ENCODE data around the gene MMP14.
A peak's percentile ranks its signal among the peaks of the same experiment; 100 is the strongest.
"Not testable (repeated sequence)": the region's sequence is repeated elsewhere in the genome, so short reads cannot be mapped to it uniquely, and the experiment has no call there.

MMP14 gene

DNA sequence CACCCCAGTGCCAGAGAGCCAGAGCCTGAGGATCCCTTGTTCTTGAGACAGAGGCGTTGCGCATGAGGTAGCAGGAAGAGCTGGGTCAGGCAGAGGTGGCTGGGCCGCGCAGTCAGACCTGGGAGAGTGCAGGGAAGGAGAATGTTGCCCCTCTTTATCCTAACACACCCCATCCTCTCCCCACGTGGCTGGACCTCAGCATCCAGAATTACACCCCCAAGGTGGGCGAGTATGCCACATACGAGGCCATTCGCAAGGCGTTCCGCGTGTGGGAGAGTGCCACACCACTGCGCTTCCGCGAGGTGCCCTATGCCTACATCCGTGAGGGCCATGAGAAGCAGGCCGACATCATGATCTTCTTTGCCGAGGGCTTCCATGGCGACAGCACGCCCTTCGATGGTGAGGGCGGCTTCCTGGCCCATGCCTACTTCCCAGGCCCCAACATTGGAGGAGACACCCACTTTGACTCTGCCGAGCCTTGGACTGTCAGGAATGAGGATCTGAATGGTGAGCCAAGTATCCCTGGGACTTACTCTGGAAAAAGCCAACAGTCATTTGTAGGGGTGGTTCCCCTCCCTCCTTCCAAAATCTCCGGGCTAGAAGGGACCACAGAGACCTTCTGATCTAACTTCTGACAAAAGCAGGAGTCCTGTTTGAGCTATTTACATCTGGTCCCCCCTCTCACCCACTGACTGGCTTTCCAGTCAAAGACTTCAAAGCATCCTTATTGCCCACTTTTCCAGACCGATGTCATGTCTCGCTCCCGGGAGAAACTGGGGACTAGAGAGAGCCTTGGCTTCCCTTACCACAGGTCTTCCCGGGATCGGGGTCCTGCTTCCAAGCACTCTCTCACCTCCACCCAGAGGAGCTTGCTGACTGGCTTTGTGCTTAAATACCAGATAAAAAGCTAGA, 6.1 kb downstream of the MMP14 start:
- no peak for DNase-seq

DNA sequence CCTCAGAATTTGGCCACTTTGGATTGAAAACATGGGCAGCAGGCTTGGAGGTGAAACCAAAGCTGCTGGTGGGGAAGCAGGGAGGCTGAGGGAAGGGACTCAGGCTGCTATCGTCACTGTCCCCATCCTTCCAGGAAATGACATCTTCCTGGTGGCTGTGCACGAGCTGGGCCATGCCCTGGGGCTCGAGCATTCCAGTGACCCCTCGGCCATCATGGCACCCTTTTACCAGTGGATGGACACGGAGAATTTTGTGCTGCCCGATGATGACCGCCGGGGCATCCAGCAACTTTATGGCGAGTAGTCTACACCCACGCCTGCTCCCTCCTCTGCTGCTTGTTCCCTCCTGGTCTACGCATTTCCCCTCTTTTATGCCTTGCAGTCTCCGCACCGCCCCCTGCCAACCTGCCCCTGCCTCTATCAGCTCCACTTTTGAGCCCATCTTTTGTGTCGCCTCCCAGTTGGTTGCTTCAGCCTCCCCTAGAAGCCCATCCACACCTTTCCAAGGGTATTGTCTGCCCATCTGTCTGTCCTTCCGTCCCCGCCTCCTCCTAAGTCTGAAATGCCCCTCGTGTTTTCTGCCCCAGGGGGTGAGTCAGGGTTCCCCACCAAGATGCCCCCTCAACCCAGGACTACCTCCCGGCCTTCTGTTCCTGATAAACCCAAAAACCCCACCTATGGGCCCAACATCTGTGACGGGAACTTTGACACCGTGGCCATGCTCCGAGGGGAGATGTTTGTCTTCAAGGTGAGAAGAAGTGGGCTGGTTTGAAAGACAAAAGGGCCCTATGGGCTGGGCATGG, 6.9 kb downstream of the MMP14 start:
- DNase-seq, result no peak

DNA sequence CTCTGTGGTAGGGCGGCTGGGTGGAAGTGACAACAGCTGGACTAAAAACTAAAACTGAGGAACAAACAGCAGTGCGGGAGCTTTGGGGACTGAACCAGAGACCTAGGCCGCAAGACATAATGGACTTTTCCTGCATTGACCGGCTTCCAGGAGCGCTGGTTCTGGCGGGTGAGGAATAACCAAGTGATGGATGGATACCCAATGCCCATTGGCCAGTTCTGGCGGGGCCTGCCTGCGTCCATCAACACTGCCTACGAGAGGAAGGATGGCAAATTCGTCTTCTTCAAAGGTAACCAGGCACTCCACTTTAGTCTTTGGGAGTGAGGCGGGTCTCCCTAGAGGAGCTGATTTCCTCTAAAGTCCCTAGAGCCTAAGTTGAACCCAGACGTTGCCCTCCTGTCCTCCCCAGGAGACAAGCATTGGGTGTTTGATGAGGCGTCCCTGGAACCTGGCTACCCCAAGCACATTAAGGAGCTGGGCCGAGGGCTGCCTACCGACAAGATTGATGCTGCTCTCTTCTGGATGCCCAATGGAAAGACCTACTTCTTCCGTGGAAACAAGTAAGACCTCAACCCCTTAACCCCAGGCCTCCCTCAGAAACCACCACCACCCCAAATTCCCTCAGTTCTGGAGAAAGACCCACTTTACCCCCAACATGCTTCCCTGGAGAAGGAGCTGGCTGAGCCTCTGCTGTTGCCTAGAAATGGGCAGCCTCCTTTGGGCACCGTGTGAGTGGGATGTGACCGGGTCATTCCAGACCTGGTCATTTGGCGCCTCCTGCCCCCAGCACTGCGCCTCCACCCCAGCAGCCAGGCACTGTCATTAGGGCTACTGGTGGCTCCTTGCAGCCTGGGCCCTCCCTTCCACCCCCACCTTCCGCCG, 8.1 kb downstream of the MMP14 start:
- no peak for DNase-seq

DNA sequence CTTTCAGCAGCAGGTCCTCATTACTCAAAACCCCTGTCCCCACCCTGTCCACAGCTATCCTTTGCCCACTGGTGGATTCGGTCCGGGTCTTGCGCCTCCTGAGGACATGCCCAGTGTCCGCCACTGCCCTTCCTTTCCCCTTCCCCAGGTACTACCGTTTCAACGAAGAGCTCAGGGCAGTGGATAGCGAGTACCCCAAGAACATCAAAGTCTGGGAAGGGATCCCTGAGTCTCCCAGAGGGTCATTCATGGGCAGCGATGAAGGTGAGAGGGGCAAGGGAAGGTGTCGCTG, 8.7 kb downstream of the MMP14 start:
- no peak for DNase-seq

DNA sequence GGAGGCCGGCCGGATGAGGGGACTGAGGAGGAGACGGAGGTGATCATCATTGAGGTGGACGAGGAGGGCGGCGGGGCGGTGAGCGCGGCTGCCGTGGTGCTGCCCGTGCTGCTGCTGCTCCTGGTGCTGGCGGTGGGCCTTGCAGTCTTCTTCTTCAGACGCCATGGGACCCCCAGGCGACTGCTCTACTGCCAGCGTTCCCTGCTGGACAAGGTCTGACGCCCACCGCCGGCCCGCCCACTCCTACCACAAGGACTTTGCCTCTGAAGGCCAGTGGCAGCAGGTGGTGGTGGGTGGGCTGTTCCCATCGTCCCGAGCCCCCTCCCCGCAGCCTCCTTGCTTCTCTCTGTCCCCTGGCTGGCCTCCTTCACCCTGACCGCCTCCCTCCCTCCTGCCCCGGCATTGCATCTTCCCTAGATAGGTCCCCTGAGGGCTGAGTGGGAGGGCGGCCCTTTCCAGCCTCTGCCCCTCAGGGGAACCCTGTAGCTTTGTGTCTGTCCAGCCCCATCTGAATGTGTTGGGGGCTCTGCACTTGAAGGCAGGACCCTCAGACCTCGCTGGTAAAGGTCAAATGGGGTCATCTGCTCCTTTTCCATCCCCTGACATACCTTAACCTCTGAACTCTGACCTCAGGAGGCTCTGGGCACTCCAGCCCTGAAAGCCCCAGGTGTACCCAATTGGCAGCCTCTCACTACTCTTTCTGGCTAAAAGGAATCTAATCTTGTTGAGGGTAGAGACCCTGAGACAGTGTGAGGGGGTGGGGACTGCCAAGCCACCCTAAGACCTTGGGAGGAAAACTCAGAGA, 9.6 kb downstream of the MMP14 start:
- no peak for DNase-seq

DNA sequence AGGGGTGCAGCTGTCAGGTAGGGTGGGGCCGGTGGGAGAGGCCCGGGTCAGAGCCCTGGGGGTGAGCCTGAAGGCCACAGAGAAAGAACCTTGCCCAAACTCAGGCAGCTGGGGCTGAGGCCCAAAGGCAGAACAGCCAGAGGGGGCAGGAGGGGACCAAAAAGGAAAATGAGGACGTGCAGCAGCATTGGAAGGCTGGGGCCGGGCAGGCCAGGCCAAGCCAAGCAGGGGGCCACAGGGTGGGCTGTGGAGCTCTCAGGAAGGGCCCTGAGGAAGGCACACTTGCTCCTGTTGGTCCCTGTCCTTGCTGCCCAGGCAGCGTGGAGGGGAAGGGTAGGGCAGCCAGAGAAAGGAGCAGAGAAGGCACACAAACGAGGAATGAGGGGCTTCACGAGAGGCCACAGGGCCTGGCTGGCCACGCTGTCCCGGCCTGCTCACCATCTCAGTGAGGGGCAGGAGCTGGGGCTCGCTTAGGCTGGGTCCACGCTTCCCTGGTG, 10.5 kb downstream of the MMP14 start:
- DNase-seq, result no peak

DNA sequence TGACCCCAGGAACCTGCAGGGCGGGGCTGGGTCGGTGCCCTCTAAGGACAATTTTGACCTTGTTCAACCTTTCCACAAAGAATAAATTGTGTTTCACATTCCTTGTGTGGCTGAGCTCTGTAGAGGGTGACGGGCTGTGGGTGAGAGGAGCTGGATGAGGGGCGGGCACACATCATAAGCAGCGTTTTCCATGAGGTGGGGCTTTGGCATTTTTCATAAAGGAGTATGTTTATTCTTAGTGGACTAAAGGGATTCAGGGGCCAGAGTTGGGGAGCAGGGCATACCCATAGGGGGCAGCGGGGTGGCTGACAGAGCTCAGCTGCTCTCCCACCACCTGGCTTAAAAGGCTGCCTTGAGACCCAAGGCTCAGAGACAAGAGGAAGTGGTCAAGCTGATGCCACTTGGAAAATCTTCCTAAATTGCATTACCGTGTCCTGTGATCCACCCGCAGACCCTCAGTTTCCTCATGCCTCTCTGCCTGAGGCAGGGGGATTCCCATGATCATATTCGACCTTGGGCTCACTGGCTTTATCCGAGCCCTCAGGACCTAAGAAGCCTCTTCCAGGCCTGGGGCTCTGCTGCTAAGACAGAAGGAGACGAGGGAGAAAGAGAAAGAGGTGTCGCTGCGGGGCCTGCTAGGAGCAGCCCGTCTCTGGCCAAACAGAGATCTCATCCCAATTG, 11.4 kb downstream of the MMP14 start:
- no peak for DNase-seq

DNA sequence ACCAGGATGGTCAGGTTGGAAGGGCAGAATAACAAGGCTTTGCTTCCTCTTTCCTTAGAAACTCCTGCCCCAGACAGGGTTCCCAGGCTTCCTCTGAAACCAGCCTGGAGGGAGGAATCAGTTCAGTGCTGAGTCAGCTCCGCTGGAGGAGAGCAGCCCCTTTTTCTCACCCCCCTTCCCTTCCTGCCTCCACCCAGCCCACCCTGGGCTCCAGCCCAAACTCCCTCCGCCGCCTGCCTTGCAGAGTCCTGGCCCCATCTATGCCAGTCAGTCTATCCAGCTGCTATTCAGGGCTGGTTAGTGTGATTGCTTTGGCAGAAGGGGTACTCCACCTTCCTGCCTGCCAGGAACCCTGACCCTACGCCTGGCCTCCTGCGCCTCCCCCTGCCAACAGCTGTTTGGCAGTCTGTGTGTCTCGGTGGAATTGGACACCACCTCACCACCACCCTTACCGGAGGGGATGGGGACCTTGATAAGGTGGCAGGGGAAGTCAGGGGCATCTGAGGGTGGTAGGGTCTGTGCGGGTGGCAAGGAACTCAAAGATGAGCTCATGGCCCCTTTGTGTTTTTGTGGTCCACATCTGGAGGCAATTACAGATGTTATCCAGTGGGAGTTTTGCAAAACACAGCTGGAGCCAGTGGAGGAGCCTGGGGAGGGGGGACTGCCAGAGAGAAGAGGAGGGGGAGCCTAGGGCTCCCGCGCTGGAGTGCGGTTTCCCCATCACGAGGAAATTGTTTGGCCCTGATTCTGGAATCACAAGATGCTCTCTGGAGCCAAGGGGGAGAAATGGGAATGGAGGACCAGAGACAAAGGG, 12.2 kb downstream of the MMP14 start:
- no peak for DNase-seq

DNA sequence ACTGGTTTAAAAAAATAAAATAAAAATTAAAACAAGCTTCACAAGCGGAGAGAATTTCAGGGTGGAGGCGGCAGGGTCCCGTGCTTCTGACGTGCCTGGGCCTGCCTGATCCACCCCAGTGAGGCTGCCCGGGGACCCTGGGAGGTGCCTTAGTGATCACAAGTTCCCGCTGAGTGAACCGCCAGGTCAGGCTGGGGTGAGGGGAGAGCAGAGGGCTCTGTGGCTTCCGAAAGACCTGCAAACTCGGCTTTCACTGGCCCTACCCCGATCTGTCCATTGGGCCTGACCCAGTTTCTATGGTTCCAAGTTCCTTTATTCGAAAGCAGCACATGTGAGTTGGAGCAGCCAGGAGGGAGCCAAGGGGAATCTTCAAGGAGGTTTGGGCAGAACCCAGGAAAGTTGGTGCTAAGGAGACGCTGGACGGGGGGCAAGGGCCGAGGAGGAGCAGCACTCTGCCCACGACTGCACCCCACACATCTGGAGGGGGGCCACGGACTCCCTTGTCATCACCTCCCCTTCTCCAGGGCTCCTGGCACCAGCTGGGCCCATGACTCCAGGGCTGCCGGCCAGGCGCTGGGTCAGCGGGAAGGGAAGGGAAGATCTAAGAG, 12.9 kb downstream of the MMP14 start:
- DNase-seq, result no peak

DNA sequence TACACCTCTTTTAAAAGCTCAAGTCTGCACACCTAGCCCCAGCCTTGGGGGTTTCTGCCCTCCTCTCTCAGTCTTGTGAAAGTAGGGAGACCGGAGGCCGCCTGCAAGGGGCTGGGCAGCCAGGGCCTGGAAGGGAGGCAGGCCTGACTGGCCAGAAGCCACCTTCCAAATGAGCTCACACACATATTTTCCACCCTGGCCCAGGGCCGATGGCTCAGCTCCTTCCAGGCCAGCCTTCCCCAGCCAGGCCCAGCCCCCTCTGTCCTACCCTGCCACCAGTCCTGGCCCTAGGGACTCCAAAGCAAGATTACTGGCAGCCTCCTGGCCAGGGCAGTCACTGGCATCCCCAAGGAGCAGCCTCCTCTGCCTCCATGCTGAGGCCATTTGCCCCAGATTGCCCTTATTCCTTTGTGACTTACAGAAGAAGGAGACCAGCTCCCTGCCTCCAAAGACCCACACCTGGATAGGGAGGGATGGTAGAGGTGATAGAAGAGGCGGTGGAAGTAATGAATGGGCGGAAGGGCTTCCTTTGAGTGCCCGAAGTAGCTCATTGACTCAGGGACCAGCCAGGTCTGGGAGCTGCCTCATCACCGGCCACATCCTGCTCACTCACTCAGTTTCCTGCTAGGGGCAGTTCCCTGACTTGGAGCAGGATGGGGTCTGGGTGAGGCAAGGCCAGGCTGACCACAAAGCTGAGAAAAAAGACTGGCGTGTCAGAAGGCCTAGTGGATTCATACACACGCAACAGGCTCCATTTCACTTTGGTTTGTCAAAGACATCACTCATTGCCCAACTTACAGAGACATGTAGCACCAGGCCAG, 14.8 kb downstream of the MMP14 start:
- DNase-seq, result peak; percentile 84

DNA sequence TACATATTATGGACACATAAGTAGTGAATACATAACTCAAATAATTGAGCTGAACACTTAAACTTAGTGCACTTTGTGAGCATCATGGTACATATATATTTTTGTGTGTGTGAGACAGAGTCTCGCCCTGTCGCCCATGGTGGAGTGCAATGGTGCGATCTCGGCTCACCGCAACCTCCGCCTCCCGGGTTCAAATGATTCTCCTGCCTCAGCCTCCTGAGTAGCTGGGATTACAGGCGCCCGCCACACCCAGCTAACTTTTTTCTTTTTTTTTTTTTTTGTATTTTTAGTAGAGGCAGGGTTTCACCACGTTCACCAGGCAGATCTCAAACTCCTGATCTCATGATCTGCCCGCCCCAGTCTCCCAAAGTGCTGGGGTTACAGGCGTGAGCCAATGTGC, 15.8 kb downstream of the MMP14 start:
- DNase-seq, result not testable (repeated sequence)

DNA sequence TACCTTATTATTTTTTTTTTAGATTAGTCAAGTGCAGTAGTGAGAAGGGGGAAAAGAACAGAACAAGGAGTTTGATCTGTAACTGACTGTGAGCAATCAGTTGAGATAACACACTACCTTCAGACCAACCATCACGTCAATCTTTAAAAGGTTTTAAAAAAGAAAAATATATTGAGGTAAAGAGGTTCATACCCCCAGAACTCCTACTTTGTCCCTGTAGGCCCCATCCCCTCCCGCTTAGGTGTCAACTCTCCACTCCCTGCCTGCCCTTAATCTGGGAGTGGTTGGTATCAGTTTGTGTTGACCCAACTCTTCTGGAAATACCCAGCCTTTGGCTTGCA, 16.2 kb downstream of the MMP14 start:
- DNase-seq, result no peak

DNA sequence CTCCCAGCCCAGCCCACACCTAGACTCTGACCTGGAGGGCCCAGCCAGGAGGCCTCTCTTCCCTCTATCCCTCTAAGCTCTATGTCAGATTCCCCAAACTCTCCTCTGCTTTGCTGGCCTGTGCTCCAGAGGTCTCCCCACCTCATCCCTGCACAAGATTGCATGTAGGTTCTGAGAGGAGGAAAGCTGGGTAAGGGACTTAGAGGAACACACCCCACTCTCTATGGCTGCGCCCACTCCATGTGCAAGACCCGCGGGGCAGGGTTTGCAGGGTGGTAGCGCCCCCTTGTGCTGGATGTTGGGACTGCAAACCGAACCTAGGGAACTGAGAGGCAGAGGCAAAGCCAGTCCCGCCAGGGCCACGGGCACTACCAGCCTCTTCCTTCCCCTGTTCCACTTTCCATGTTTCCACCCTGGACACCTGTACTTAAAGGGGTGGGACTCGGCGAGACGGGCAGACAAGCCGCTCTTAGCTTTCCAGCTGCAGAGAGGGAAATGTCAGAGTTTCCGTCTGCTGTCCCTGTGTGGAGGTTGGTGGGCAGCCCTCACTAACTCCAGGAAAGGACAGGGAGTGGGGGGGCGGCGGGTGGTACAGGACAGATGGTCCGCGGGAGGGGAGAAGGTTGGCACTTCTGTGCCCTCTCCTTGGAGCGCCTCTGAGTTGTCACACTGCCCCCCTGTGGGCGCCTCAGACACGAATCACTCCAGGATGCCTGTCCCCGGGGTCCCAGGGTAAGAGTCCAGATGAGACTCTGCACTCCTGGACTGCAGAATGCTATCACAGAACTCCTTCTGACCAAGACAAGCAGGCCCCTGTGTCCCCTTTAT, 16.8 kb downstream of the MMP14 start:
- peak; percentile 91 for DNase-seq

DNA sequence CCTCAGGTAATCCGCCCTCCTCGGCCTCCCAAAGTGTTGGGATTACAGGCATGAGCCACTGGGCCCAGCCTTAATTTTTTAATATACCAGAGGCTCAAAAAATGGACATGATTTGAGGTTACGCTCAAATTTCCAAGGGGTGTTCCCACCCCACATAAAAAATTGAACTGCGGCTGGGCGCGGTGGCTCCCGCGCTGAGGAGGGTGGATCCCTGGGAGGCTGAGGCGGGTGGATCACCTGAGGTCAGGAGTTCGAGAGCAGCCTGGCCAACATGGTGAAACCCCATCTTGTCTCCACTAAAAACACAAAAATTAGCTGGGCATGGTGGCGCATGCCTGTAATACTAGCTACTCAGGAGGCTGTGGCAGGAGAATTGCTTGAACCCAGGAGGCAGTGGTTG, 17.9 kb downstream of the MMP14 start:
- not testable (repeated sequence) for DNase-seq

DNA sequence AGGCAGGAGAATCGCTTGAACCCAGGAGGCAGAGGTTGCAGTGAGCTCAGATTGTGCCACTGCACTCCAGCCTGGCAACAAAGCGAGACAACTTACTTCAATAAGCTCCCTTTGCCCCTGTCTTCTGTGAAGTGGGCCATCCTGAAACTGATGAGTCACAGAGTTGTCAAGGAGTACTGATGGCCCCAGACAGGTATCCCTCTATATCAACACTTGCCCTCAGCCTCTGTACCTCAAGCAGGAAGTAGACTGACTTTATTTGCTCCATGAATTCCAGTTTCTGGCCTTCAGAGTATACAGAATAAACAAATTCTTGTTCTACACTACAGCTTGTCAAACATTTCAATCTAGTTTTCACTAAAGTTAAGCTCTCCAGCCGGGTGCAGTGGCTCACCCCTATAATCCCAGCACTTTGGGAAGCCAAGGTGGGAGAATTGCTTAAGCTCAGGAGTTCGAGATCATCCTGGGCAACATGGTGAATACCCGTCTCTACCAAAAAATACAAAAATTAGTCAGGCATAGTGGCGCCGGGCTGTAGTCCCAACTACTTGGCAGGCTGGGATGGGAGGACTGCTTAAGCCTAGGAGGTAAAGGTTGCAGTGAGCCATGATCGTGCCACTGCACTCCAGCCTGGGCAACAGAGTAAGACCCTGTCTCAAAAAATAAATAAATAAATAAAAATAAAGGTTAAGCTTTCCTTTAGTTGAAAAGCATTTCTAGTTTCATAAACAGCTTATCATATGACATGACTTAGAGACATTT, 18.8 kb downstream of the MMP14 start:
- peak; percentile 51 for DNase-seq

DNA sequence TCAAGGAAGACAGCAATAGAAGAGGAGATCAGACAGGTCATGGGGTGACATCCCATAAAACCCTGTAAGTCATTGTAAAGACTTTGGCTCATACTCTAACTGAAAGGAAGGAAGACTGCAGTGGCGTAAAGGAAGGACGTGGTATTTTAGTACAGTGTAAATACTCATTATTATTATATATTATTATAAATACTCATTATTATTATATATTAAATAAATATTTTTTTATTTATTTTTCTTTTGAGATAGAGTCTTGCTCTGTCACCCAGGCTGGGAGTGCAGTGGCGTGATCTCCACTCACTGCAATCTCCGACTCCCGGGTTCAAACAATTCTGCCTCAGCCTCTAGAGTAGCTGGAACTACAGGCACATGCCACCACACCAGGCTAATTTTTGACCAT, 20.0 kb downstream of the MMP14 start:
- DNase-seq, result no peak

DNA sequence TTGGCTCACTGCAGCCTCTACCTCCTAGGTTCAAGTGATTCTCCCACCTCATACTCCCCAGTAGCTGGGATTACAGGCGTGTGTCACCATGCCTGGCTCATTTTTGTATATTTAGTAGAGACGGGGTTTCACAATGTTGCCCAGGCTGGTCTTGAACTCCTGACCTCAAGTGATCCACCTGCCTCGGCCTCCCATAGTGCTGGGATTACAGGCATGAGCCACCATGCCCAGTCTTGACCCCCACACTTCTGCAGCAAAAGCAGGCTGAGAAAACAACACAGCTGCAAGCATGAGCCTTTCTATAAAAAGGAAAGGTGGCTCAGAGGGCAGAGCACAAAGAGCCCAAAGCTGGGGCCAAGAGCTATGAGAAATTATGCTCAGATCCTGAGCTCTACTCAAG, 24.0 kb downstream of the MMP14 start:
- not testable (repeated sequence) for DNase-seq

DNA sequence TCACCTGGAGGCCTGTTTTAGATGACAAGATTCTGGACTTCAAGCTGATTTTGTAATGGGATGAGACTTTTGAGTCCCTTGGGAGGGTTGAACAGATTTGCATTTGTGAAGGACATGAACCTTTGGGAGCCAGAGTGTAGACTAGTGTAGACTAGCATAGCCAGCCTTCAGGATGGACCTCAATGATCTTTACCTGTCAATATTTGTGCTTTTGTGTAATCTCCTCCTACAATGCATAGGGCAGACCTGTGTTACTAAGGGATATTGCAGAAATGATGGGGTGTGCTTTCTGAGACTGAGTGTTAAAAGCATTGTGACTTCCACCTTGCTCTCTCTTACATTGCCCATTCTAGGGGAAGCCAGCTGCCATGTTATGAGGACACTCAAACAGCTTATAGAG, 25.3 kb downstream of the MMP14 start:
- DNase-seq, result no peak

Data from activated CD4-positive, alpha-beta T cell treated with anti-CD3 and anti-CD28 coated beads, Interleukin-10, Interleukin-2, amounts not matched to agents 100 ng/mL and 50 ng/mL, durations not matched to agents 16 hours and 8 hours (primary cell).